ENCODE results near the gene ATRIP. TPM values are rescaled to one million over a fixed set of nuclear protein-coding genes. Genes with fewer than 3 reads are reported as not detected.
A peak's percentile ranks its signal among the peaks of the same experiment; 100 is the strongest.

Gene ATRIP
- total and polyA plus RNA-seq, 10 of the 15 experiments (the other 5 are each of a cell fraction or from before 2014, with no cell fraction given): 1.4 to 16.0 (median 10.1) TPM

DNA sequence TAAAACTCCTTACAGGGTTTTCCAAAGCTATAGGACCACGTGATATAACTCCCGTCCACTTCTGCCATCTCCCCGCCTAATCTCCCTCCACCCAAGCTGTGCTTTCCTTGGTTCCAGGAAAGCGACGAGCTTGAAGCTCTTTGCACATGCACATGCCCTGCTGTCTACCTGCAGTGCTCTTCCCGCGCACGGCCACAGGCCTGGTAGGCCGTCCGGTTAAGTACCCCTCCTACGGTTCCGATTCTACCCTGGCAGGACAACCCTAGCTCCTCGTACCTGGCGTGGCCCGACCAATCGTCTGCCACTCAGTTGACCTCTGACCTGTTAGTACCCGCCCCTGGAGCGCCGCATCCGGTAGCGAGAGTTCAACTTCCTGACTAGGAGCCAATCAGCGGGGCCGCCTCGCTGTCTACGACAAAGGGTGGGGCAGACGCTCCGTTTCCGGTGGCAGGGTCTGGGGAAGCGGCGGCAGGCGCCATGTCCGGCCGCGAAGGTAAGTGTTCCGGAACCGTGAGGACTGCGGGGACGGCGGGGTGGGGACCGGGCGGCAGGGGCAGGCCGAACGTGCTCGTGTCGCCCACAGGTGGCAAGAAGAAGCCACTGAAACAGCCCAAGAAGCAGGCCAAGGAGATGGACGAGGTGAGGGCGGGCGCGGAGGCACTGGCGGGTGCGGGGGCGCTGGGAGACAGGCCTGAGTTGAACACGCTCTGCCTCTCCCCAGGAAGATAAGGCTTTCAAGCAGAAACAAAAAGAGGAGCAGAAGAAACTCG is 6.5 kb upstream of the ATRIP start, which contains the start of the genes CCDC51 and TMA7 (continued):
- TF ChIP-seq, protein P1, sequence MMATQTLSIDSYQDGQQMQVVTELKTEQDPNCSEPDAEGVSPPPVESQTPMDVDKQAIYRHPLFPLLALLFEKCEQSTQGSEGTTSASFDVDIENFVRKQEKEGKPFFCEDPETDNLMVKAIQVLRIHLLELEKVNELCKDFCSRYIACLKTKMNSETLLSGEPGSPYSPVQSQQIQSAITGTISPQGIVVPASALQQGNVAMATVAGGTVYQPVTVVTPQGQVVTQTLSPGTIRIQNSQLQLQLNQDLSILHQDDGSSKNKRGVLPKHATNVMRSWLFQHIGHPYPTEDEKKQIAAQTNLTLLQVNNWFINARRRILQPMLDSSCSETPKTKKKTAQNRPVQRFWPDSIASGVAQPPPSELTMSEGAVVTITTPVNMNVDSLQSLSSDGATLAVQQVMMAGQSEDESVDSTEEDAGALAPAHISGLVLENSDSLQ (IDR thresholded peaks at IDR 0.05): peak; percentile 94
- no peak for TF ChIP-seq NFIC (IDR thresholded peaks at IDR 0.05; ENCODE audit: low read depth, low read length)
- peak; percentile 89 for TF ChIP-seq POLR2AphosphoS5 (IDR thresholded peaks at IDR 0.05; ENCODE audit: low read length)
- TF ChIP-seq ZSCAN29 (IDR thresholded peaks at IDR 0.05): no peak; the same call in 1 of the 2 replicates
- no peak for TF ChIP-seq SMC3 (IDR thresholded peaks at IDR 0.05; ENCODE audit: borderline replicate concordance, low read length)
- TF ChIP-seq RAD51 (IDR thresholded peaks at IDR 0.05): peak; percentile 88
- TF ChIP-seq ZZZ3 (IDR thresholded peaks at IDR 0.05; ENCODE audit: control insufficient read depth, insufficient read length, low read depth): no peak
- no peak for TF ChIP-seq IKZF2 (IDR thresholded peaks at IDR 0.05)
- TF ChIP-seq ZBED1 (IDR thresholded peaks at IDR 0.05; ENCODE audit: borderline replicate concordance): 0 out of 2 replicates have a peak, but pooled peaks have one; percentile 14
- TF ChIP-seq RELA (IDR thresholded peaks at IDR 0.05; ENCODE audit: borderline replicate concordance, partially characterized antibody): peak; percentile 23
- peak; percentile 91 for TF ChIP-seq NR2F1 (conservative IDR thresholded peaks at IDR 0.05)
- TF ChIP-seq POU2F2 (IDR thresholded peaks at IDR 0.05; ENCODE audit: borderline replicate concordance, low read depth, low read length): peak; percentile 7; the same call in 2 of the 3 replicates
- TF ChIP-seq PAX5 (IDR thresholded peaks at IDR 0.05; ENCODE audit: borderline replicate concordance, low read depth, low read length): no peak
- no peak for TF ChIP-seq ETV6 (conservative IDR thresholded peaks at IDR 0.05 in 1 of 2, IDR thresholded peaks at IDR 0.05 in 1 of 2; ENCODE audit: borderline replicate concordance in 1 of 2, low read depth in 1 of 2)
- no peak for TF ChIP-seq RB1 (IDR thresholded peaks at IDR 0.05; ENCODE audit: borderline replicate concordance)
- TF ChIP-seq ATF7 (IDR thresholded peaks at IDR 0.05; ENCODE audit: low read depth): no peak
- TF ChIP-seq, protein P2, sequence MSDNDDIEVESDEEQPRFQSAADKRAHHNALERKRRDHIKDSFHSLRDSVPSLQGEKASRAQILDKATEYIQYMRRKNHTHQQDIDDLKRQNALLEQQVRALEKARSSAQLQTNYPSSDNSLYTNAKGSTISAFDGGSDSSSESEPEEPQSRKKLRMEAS (IDR thresholded peaks at IDR 0.05; ENCODE audit: low read depth, low read length): peak; percentile 84
- no peak for TF ChIP-seq SMAD1 (IDR thresholded peaks at IDR 0.05; ENCODE audit: low read depth, partially characterized antibody)
- TF ChIP-seq, protein P3, sequence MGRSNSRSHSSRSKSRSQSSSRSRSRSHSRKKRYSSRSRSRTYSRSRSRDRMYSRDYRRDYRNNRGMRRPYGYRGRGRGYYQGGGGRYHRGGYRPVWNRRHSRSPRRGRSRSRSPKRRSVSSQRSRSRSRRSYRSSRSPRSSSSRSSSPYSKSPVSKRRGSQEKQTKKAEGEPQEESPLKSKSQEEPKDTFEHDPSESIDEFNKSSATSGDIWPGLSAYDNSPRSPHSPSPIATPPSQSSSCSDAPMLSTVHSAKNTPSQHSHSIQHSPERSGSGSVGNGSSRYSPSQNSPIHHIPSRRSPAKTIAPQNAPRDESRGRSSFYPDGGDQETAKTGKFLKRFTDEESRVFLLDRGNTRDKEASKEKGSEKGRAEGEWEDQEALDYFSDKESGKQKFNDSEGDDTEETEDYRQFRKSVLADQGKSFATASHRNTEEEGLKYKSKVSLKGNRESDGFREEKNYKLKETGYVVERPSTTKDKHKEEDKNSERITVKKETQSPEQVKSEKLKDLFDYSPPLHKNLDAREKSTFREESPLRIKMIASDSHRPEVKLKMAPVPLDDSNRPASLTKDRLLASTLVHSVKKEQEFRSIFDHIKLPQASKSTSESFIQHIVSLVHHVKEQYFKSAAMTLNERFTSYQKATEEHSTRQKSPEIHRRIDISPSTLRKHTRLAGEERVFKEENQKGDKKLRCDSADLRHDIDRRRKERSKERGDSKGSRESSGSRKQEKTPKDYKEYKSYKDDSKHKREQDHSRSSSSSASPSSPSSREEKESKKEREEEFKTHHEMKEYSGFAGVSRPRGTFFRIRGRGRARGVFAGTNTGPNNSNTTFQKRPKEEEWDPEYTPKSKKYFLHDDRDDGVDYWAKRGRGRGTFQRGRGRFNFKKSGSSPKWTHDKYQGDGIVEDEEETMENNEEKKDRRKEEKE (IDR thresholded peaks at IDR 0.05): no peak
- TF ChIP-seq, protein P4, sequence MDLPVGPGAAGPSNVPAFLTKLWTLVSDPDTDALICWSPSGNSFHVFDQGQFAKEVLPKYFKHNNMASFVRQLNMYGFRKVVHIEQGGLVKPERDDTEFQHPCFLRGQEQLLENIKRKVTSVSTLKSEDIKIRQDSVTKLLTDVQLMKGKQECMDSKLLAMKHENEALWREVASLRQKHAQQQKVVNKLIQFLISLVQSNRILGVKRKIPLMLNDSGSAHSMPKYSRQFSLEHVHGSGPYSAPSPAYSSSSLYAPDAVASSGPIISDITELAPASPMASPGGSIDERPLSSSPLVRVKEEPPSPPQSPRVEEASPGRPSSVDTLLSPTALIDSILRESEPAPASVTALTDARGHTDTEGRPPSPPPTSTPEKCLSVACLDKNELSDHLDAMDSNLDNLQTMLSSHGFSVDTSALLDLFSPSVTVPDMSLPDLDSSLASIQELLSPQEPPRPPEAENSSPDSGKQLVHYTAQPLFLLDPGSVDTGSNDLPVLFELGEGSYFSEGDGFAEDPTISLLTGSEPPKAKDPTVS (IDR thresholded peaks at IDR 0.05; ENCODE audit: low read depth, low read length): no peak
- TF ChIP-seq GABPA (IDR thresholded peaks at IDR 0.05; ENCODE audit: low read depth): peak; percentile 98
- no peak for TF ChIP-seq BMI1 (IDR thresholded peaks at IDR 0.05; ENCODE audit: borderline replicate concordance)
- TF ChIP-seq, protein P5, sequence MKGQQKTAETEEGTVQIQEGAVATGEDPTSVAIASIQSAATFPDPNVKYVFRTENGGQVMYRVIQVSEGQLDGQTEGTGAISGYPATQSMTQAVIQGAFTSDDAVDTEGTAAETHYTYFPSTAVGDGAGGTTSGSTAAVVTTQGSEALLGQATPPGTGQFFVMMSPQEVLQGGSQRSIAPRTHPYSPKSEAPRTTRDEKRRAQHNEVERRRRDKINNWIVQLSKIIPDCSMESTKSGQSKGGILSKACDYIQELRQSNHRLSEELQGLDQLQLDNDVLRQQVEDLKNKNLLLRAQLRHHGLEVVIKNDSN (IDR thresholded peaks at IDR 0.05; ENCODE audit: borderline replicate concordance, extremely low read length, insufficient read depth, low read depth, low read length): peak; percentile 11

Data from GM12878 (cell line).